Epidermal melanocyte (primary cell): Measurements from ENCODE around the gene ACTG1.

Experiments used
- DNase-seq: peaks from one replicate; pipeline ENCODE4 v3.0.0; 2011; ENCODE audit warnings: low spot score; ENCODE audit not compliant: insufficient read length

ACTG1 gene

DNA sequence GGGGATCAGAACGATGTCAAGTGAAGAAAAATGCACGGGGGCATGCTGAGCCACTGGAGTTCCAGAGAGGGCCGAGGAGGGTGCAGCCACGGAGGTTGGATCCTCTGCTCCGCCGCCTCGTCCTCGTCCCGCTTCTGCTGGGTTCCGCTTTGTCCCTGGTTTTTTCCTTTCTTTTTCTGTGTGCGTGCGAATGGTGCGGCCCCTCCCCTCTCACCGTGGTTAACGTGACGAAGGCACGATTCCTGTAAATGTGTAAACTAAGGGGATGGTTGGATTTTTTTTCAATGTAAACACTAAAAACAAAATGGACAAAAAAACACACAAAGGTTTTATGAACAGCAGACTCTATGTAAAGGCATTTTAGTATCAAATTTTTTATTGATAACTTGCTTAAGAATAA, 46.7 kb downstream of the ACTG1 start:
- DNase-seq: no peak

DNA sequence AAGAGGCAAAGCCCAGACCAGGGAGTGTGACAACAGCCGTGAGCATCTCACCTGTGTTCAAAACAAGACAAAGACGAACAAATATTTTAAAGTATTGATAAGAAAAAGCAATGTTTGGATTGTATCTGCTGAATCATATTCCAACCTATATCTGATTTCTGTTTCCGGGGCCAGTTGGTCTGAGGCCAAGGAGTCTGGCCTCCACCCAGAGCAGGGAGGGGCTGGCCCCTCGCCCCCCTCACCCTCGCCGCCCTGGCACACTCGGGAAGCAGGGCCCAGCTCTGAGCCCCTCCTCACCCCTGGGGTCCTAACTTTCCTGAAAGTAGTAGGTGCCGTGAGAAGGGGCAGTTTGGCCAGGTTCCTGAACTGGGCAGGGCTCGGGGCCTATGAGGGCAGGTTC, 48.0 kb downstream of the ACTG1 start:
- DNase-seq: no peak

DNA sequence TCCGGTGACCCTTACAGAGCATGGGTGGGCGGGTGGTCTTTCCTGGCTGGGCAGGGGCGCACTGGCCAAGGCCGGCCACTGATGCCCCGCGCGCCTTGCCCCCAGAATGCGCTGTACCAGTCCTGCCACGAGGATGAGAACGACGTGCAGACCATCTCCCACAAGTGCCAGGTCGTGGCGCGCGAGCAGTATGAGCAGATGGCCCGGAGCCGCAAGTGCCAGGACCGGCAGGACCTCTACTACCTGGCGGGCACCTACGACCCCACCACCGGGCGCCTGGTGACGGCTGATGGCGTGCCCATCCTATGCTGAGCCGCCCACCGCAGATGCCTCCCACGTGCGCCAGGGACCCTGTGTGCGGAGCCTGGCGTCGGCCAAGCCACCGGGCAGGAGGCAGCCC, 49.1 kb downstream of the ACTG1 start:
- no peak for DNase-seq

DNA sequence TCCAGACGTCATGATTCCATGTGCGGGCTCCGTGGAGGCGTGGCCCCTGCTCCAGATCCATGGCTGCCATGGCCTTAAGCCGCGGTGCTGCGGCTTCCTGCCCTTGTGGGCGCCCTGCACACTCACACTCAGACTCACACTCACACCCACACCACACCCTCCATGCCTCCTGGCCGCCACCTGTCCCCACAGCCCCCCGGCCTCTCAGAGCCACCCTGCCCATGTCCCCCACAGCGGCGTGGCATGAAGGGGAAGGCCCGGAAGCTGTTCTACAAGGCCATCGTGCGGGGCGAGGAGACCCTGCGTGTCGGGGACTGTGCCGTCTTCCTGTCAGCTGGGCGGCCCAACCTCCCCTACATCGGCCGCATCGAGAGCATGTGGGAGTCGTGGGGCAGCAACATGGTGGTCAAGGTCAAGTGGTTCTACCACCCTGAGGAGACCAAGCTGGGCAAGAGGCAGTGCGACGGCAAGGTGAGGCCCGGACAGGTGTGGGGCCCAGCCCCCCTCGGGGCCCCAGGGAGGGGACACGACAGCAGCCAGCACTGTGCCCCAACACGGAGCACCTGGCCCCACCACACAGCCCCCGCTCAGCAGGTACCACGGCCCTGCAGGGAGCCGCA, 50.0 kb downstream of the ACTG1 start:
- no peak for DNase-seq

DNA sequence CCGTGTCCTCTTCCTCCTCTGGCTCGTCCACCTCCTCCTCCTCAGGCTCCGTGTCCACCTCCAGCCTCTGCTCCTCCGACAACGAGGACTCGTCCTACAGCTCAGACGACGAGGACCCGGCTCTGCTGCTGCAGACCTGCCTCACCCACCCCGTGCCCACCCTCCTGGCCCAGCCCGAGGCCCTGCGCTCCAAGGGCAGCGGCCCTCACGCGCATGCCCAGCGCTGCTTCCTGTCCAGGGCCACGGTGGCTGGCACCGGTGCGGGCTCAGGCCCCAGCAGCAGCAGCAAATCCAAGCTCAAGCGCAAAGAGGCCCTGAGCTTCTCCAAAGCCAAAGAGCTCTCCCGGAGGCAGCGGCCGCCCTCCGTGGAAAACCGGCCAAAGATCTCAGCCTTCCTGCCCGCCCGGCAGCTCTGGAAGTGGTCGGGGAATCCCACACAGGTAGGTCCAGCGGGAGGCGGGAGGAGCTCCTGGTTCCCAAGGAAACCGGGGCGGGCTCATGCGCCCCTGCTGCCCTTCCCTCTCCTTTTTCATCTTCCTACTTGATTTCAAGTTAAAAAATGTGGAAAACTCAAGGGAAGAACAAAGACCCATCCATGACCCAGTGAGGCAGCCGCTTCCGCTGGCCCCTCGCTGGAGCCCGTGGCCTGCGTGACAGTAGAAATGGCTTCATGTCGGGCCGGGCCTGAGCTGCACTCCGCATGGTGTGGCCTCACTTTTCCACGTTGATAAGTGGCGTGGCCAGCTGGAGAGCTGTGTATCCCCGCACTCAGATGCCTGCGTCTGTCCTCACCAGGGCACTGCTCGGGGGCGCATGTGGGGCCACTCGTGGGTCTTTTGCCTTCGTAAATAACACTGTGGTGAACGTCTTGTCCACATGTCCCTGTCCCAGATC, 50.7 kb downstream of the ACTG1 start:
- DNase-seq: no peak

DNA sequence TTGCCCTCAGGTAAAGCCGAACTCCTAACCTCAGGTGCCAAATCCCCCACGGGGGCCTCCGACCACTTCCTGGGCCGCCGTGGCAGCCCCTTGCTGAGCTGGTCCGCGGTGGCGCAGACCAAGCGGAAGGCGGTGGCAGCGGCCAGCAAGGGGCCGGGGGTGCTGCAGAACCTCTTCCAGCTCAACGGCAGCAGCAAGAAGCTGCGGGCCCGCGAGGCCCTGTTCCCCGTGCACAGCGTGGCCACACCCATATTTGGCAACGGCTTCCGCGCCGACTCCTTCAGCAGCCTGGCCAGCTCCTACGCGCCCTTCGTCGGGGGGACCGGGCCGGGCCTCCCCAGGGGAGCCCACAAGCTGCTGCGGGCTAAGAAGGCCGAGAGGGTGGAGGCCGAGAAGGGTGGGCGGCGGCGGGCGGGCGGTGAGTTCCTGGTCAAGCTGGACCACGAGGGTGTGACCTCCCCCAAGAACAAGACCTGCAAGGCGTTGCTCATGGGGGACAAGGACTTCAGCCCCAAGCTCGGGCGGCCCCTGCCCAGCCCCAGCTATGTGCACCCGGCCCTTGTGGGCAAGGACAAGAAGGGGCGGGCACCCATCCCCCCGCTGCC, 51.6 kb downstream of the ACTG1 start:
- no peak for DNase-seq
